Thoracic aorta (tissue), 2 donors: ENCODE data around the gene SLC41A3. TPM values are rescaled to one million over a fixed set of nuclear protein-coding genes. Genes with fewer than 3 reads are reported as not detected.

Experiments
- ATAC-seq: fragments of 150-250 bp; one replicate; pipeline ENCODE4 v1.8.0; 2017; ENCODE audit warnings: low read depth; ENCODE audit not compliant: insufficient number of reproducible peaks, low FRiP score
- DNase-seq: peaks from one replicate; pipeline ENCODE4 v3.0.0-alpha.2; 2020; ENCODE audit warnings: low spot score
- H3K27ac ChIP-seq, 2 donors: fragments of 200-600 bp; sonication (generic); 1 replicate in 1 of 2; 2 replicates in 1 of 2; pipeline ENCODE4 v1.5.1; 2016; ENCODE audit warnings: mild to moderate bottlenecking in 2 of 2, moderate library complexity in 2 of 2
- H3K27me3 ChIP-seq: fragments of 200-600 bp; sonication (generic); replicated peaks from 2 replicates; pipeline ENCODE4 v1.6.0; 2016; ENCODE audit warnings: mild to moderate bottlenecking; ENCODE audit not compliant: insufficient read depth
- H3K36me3 ChIP-seq: fragments of 200-600 bp; sonication (generic); one replicate; pipeline ENCODE4 v1.5.1; 2016
- H3K4me1 ChIP-seq, 2 donors: fragments of 200-600 bp; sonication (generic); 1 replicate in 1 of 2; 2 replicates in 1 of 2; pipeline versions ENCODE4 v1.5.1 to v1.6.0; 2016; ENCODE audit warnings: low read depth in 2 of 2, mild to moderate bottlenecking in 1 of 2; ENCODE audit not compliant: control insufficient read depth in 1 of 2
- H3K4me3 ChIP-seq: fragments of 200-600 bp; sonication (generic); 2 replicates; pipeline ENCODE4 v1.5.1; 2016; ENCODE audit warnings: mild to moderate bottlenecking
- H3K9me3 ChIP-seq: fragments of 200-600 bp; sonication (generic); 2 replicates; pipeline ENCODE4 v1.5.1; 2016
- total RNA-seq, 2 donors: library from RNA; depleted of rRNA; stranded (reverse); fragments of >200 nt; gene quantifications; one replicate each; pipeline versions ENCODE4 v1.1.0 to v1.2.3, GENCODE V29; 2016
- TF ChIP-seq, protein P1 (sequence below): fragments of 200-600 bp; sonication (generic); IDR thresholded peaks from one replicate; pipeline ENCODE4 v1.5.1; 2019; ENCODE audit warnings: antibody characterized with exemption

Gene SLC41A3
- total RNA-seq, 2 donors from 2014 or later, result 70.9 to 106 TPM

DNA sequence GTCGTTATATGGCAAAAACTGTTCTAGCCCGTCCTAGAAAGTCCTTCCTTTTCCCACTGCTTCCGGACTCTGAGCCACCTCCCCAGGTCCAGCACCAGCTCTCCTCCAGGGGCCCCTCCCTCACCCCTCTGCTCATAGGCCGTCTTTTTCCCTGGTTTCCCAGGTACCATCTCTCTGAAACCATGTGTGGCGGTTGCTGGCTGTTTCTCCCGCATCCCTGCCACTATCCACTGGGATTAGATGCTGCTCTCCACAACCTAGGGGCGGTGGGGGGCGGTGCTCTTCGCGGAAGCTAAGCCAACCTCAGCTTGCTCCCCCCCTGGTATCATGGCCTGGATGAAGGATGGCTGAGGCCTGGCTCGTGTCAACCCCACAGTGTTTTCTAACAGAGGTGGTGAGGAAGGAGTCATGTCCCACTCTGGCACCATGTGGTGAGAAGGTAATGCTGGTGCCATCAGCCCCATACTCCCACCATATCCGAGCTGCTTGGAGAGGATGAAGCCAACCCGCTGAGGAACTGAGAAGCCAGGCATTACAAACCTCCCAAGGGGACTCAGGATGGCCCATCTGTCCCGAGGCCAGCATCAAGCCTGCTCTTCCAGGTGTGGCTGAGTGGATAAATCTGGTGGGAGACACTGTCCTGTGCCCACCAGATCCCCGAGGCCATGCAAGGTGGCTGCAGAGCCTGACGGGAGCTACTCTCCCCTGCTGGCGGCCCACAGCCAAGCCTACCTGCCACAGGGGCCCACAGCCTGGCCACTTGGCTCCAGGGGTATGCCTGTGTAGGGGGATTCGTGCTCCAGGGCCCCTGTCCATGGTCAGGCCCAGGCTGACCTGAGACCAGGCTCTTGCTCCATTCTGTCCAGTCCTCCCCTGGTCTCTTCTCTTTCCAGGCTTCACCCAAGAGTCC is 27.9 kb upstream of the SLC41A3 start:
- Histone ChIP-seq H3K27me3 (no peaks in the 10 kb centered on the region), H3K27ac (no peak overlapping the region), H3K9me3 (no peaks in the 10 kb centered on the region), H3K36me3 (peaks cover 12% of the 10 kb centered on the region), H3K4me1 (no peaks in the 10 kb centered on the region), H3K4me3 (no peak overlapping the region)
- no peak for ATAC-seq
- TF ChIP-seq, protein P1, sequence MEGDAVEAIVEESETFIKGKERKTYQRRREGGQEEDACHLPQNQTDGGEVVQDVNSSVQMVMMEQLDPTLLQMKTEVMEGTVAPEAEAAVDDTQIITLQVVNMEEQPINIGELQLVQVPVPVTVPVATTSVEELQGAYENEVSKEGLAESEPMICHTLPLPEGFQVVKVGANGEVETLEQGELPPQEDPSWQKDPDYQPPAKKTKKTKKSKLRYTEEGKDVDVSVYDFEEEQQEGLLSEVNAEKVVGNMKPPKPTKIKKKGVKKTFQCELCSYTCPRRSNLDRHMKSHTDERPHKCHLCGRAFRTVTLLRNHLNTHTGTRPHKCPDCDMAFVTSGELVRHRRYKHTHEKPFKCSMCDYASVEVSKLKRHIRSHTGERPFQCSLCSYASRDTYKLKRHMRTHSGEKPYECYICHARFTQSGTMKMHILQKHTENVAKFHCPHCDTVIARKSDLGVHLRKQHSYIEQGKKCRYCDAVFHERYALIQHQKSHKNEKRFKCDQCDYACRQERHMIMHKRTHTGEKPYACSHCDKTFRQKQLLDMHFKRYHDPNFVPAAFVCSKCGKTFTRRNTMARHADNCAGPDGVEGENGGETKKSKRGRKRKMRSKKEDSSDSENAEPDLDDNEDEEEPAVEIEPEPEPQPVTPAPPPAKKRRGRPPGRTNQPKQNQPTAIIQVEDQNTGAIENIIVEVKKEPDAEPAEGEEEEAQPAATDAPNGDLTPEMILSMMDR, result no peak
- no peak for DNase-seq

DNA sequence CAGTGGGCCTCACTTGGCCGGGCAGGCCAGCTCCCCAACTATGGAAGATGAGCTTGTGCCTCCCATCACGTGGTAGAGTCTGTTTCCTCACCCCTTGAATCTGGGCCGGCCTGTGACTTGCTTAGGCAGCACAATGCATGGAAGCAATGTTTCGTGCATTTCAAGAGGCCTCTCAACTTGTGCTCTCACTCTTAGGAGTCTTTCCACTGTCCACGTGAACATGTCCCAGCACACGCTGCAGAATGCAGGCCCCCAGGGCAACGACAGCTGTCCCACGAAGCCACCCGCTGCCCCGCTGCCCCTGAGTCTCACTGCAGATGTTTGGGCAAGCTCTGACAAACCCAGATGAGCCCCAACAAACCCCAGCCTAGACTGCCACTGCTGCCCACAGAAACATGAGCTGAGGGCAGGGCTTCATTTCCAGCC is 27.2 kb upstream of the SLC41A3 start:
- Histone ChIP-seq H3K4me1 (no peaks in the 10 kb centered on the region), H3K27ac (no peak overlapping the region), H3K9me3 (no peaks in the 10 kb centered on the region), H3K4me3 (no peak overlapping the region), H3K36me3 (peaks cover 15% of the 10 kb centered on the region), H3K27me3 (no peaks in the 10 kb centered on the region)
- DNase-seq (no peak), ATAC-seq (no peak)
- TF ChIP-seq, protein P1, result no peak

DNA sequence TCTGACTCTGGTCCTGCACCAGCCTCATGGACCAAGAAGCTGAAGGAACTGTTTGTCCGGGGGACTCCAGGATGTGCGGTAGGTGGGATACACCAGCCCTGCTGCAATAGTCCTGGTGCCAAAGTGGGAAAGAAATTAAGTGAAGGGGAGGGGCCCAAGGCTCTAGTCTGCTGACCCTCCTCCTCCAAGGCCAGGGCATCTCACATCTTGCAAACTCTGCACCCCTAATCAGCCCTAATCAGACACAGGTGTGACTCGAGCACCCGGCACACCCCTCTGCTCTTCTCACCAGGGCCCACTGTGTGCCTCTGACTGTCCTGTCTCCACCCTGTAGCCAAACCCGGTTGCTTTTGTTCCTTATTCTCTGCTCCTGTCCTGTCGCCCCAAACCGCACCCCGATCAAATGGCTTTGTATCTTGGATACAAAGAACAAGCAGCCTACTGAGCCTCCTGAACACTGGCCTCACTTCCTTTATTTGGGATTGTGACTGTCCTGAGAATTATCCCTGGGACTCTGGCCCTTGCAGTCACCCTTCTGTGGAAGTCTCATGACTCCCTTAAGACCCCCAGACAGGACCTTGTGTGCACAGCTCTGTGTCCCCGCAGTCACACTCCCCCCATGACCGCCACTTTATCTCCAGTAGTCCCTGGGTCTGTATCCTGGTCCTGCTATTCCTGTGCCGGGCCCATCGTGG is 26.7 kb upstream of the SLC41A3 start:
- Histone ChIP-seq H3K4me1 (no peaks in the 10 kb centered on the region), H3K9me3 (no peaks in the 10 kb centered on the region), H3K27me3 (no peaks in the 10 kb centered on the region), H3K27ac (no peak overlapping the region), H3K36me3 (peaks cover 19% of the 10 kb centered on the region), H3K4me3 (no peak overlapping the region)
- DNase-seq (no peak), ATAC-seq (no peak)
- TF ChIP-seq, protein P1, result no peak

GRCh38 chr3:126109880-126110235 is 25.9 kb upstream of the SLC41A3 start:
- Histone ChIP-seq H3K36me3 (peaks cover 19% of the 10 kb centered on the region), H3K27ac (no peak overlapping the region), H3K27me3 (no peaks in the 10 kb centered on the region), H3K4me1 (no peaks in the 10 kb centered on the region), H3K9me3 (no peaks in the 10 kb centered on the region), H3K4me3 (no peak overlapping the region)
- DNase-seq (no peak), ATAC-seq (no peak)
- TF ChIP-seq, protein P1, result no peak

DNA sequence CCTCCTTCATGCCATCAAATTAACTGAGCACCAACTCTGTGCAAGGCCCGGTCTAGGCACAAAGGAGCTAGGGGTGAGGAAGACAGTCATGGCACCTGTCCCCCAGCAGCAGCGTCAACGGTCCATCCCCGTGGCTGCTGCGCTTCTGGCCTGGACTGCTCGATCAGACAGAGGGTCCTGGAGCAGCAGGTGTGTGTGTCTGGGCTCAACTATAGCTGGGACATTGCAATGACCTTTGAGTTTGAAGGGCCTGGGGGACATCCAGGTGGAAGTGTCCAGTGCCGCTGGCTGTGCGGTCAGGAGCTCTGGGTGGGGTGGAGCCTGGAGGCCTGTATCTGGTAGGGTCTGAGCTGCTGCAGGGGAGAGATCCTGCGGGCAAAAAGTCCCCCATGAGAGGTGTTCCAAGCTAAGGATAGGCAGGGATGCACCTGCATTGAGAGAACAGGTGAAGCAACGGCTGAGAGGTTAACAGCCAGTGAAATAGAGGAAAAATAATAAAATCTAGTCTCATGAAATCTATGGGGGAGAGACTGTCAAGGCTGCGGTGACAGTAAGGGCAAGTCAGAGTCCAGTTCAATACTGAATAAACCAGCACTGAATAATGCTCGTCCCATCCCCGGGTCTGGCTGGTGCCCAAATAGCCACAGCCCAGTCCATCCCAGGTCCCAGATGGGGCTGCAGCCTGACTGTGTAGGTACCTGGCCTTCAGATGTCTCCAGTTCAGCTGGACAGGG is 25.4 kb upstream of the SLC41A3 start:
- no peaks in the 10 kb centered on the region for H3K27me3 ChIP-seq
- TF ChIP-seq, protein P1, result no peak
- H3K27ac ChIP-seq, result no peak overlapping the region
- no peaks in the 10 kb centered on the region for H3K9me3 ChIP-seq
- peaks cover 19% of the 10 kb centered on the region for H3K36me3 ChIP-seq
- no peak for DNase-seq
- no peak overlapping the region for H3K4me3 ChIP-seq
- ATAC-seq, result no peak
- H3K4me1 ChIP-seq, result no peaks in the 10 kb centered on the region
